GM12878 (cell line): ENCODE data around the gene FTHL17. TPM values are rescaled to one million over a fixed set of nuclear protein-coding genes. Genes with fewer than 3 reads are reported as not detected.

ENCODE experiments used
- ATAC-seq: fragments of 200-7000 bp; cut with Tn5 transposase; 3 replicates; pipeline ENCODE4 v1.9.1; 2020; ENCODE audit warnings: mild to moderate bottlenecking, moderate library complexity
- BruUV-seq: library from RNA; stranded (reverse); fragments of 400-500 nt; replicated peaks from 2 replicates; lab custom pipeline; 2021; lab: Mats Ljungman, UMichigan
- CTCF ChIA-PET: fragments of 300-600 bp; sonication (Branson Sonifier 250); formaldehyde crosslinking; extraction: SDS; loops from one replicate; lab custom pipeline; 2021; ENCODE audit warnings: inconsistent platforms; lab: Yijun Ruan, JAX
- POLR2A ChIA-PET: fragments of 350-600 bp; formaldehyde crosslinking; extraction: SDS; loops from one replicate; lab custom pipeline; 2021; ENCODE audit warnings: inconsistent platforms; lab: Charles Lee
- RAD21 ChIA-PET: fragments of 300-600 bp; sonication (Branson Sonifier 250); formaldehyde crosslinking; loops from one replicate; lab custom pipeline; 2023; ENCODE audit warnings: antibody characterized with exemption; ENCODE audit not compliant: unreplicated experiment; lab: Charles Lee
- SMC1A ChIA-PET: fragments of 300-600 bp; sonication (Branson Sonifier 250); formaldehyde crosslinking; loops from one replicate; lab custom pipeline; 2023; ENCODE audit not compliant: unreplicated experiment, uncharacterized antibody; lab: Charles Lee
- DNase-seq: peaks from one replicate; pipeline ENCODE4 v3.0.0-alpha.2; 2011; ENCODE audit warnings: low read depth, low spot score
- FAIRE-seq: peaks from 3 replicates; lab custom pipeline; 2011; peaks lifted over from hg19 to GRCh38; lab: Jason Lieb, UNC
- H2AFZ ChIP-seq: 2 replicates; pipeline ENCODE4 v1.6.0; 2011; ENCODE audit warnings: low read depth, low read length, control low read depth; ENCODE audit not compliant: control insufficient read depth
- H3K27ac ChIP-seq: 2 replicates; pipeline ENCODE4 v1.5.1; 2011; ENCODE audit warnings: control low read depth; ENCODE audit not compliant: control insufficient read depth, insufficient read depth
- H3K27me3 ChIP-seq, 2 experiments: replicated peaks in 1 of 2; 2 replicates each; pipeline versions ENCODE4 v1.6.0 to v1.6.1; 2011; ENCODE audit warnings: low read length in 1 of 2; ENCODE audit not compliant: control insufficient read depth in 2 of 2, insufficient read depth in 2 of 2
- H3K36me3 ChIP-seq, 2 experiments: 2 replicates each; pipeline ENCODE4 v1.5.1; 2011; ENCODE audit warnings: low read length in 1 of 2; ENCODE audit not compliant: control insufficient read depth in 2 of 2, insufficient read depth in 2 of 2
- H3K4me1 ChIP-seq: 2 replicates; pipeline ENCODE4 v1.6.1; 2011; ENCODE audit warnings: mild to moderate bottlenecking, low read length, moderate library complexity, mixed read lengths; ENCODE audit not compliant: control insufficient read depth, insufficient read depth
- H3K4me2 ChIP-seq: 2 replicates; pipeline ENCODE4 v1.6.0; 2011; ENCODE audit warnings: control low read depth; ENCODE audit not compliant: control insufficient read depth, insufficient read depth
- H3K4me3 ChIP-seq: fragments of 200-600 bp; sonication (generic); 2 replicates; pipeline ENCODE4 v1.5.1; 2016
- H3K79me2 ChIP-seq: 2 replicates; pipeline ENCODE4 v1.6.0; 2011; ENCODE audit warnings: low read length; ENCODE audit not compliant: control insufficient read depth, insufficient read depth
- H3K9ac ChIP-seq: 2 replicates; pipeline ENCODE4 v1.8.0; 2011; ENCODE audit warnings: low read length, control low read depth, mixed read lengths; ENCODE audit not compliant: control insufficient read depth, insufficient read depth
- H3K9me3 ChIP-seq: replicated peaks from 3 replicates; pipeline ENCODE4 v1.5.1; 2011; ENCODE audit warnings: mild to moderate bottlenecking, low read length; ENCODE audit not compliant: control insufficient read depth, insufficient read depth
- H4K20me1 ChIP-seq: 2 replicates; pipeline ENCODE4 v1.6.0; 2011; ENCODE audit not compliant: control insufficient read depth, insufficient read depth
- BACH1 ChIP-seq: fragments of 450-650 bp; IDR thresholded peaks from 2 replicates; pipeline ENCODE4 v1.6.1; 2017; ENCODE audit warnings: mild to moderate bottlenecking, borderline replicate concordance
- BMI1 ChIP-seq: fragments of 450-650 bp; IDR thresholded peaks from 2 replicates; pipeline ENCODE4 v1.6.1; 2016; ENCODE audit warnings: mild to moderate bottlenecking, moderate library complexity, borderline replicate concordance
- CEBPB ChIP-seq, 2 experiments: fragments of 150-350 bp in 1 of 2; IDR thresholded peaks; 2 replicates each; pipeline ENCODE4 v1.6.1; 2012 to 2014; ENCODE audit warnings: low read depth in 2 of 2, low read length in 2 of 2, borderline replicate concordance in 1 of 2, inconsistent platforms in 1 of 2
- E4F1 ChIP-seq: fragments of 450-650 bp; IDR thresholded peaks from 2 replicates; pipeline ENCODE4 v1.6.1; 2018; ENCODE audit warnings: borderline replicate concordance, mild to moderate bottlenecking; ENCODE audit not compliant: partially characterized antibody
- MTA3 ChIP-seq: IDR thresholded peaks from 2 replicates; pipeline ENCODE4 v1.6.1; 2012; ENCODE audit warnings: low read length, inconsistent platforms, borderline replicate concordance
- PAX8 ChIP-seq: fragments of 450-650 bp; IDR thresholded peaks from 2 replicates; pipeline ENCODE4 v1.6.1; 2017; ENCODE audit warnings: mild to moderate bottlenecking, moderate library complexity
- SIN3A ChIP-seq: IDR thresholded peaks from 2 replicates; pipeline ENCODE4 v1.6.1; 2012; ENCODE audit warnings: low read depth, low read length, improper control_type of control experiment
- TCF12 ChIP-seq: IDR thresholded peaks from 2 replicates; pipeline ENCODE4 v1.6.1; 2011; ENCODE audit warnings: low read depth, mild to moderate bottlenecking, low read length
- USF2 ChIP-seq: IDR thresholded peaks from 2 replicates; pipeline ENCODE4 v1.6.1; 2011; ENCODE audit warnings: low read depth, low read length, improper control_type of control experiment, borderline replicate concordance
- ZNF274 ChIP-seq: IDR thresholded peaks from one replicate; pipeline ENCODE4 v1.8.0; 2011; ENCODE audit not compliant: insufficient read length, insufficient read depth
- in situ Hi-C: fragments of 300-500 bp; cut with MboI; formaldehyde crosslinking; loops from 9 replicates; pipeline ENCODE4 v1.14.3; 2018; ENCODE audit warnings: mixed read lengths
- intact Hi-C: fragments of 100-400 bp; cut with micrococcal nuclease; formaldehyde crosslinking; loops from one replicate; pipeline ENCODE4 v1.14.2; 2022; ENCODE audit not compliant: unreplicated experiment
- polyA plus RNA-seq, 11 experiments: library from polyadenylated mRNA; depleted of rRNA in 4 of 11; unstranded in 6 of 11; stranded (reverse) in 5 of 11; fragments of >200 nt; fragmentation: Nextera tagmentation in 4 of 11; fragmentation: Illumina TruSeq in 1 of 11; extraction: Ambion mirVana in 4 of 11; extraction: Trizol in 1 of 11; gene quantifications; 1 replicate in 1 of 11; 2 replicates in 10 of 11; pipeline versions ENCODE4 v1.2.1 to v1.2.3, GENCODE V29; 2011 to 2016; ENCODE audit warnings: inconsistent platforms in 2 of 11, missing spikeins in 2 of 11, low read depth in 1 of 11
- total RNA-seq, 4 experiments: library from RNA; depleted of rRNA in 3 of 4; stranded (reverse); fragments of >200 nt in 3 of 4; fragmentation: Illumina TruSeq in 1 of 4; extraction: Trizol in 1 of 4; gene quantifications; 2 replicates each; pipeline versions ENCODE4 v1.2.1 to v1.2.3, GENCODE V29; 2013 to 2021
- TF ChIP-seq, protein P1 (sequence below): IDR thresholded peaks from 2 replicates; pipeline ENCODE4 v1.6.1; 2011; ENCODE audit warnings: mild to moderate bottlenecking, low read depth, low read length, moderate library complexity; ENCODE audit not compliant: insufficient replicate concordance

FTHL17 gene
- total and polyA plus RNA-seq, 10 of the 15 experiments (the other 5 are each of a cell fraction or from before 2014, with no cell fraction given) = not detected

DNA sequence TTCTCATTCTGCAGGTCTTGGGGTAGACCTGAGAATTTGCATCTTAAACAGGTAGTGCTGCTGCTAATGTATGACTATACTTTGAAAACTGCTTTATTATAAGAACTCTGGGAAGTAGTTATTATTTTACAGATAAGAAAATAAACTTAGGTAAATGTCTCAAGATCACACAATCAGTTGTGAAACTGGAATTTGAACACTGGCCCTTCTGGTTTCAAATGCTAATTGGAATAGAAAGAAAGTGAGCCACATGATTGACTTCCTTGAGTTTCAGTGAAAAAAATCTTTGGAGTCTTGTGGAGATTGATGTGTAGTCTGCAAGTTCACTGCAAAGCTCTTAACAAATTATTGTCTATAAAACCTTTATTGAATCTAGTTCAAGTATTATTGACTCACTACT lies 44.5 kb downstream of the FTHL17 start:
- Histone ChIP-seq H3K4me1 (no peaks in the 10 kb centered on the region), H3K27ac (no peak overlapping the region), H3K79me2 (no peaks in the 10 kb centered on the region), H3K4me2 (no peak overlapping the region), H3K27me3 (no peaks in the 10 kb centered on the region; a peak in 1 of 4 replicates), H4K20me1 (no peaks in the 10 kb centered on the region), H3K9ac (no peak overlapping the region), H2AFZ (no peak overlapping the region), H3K4me3 (no peak overlapping the region), H3K36me3 (no peaks in the 10 kb centered on the region), H3K9me3 (no peaks in the 10 kb centered on the region)
- TF ChIP-seq, protein P1, sequence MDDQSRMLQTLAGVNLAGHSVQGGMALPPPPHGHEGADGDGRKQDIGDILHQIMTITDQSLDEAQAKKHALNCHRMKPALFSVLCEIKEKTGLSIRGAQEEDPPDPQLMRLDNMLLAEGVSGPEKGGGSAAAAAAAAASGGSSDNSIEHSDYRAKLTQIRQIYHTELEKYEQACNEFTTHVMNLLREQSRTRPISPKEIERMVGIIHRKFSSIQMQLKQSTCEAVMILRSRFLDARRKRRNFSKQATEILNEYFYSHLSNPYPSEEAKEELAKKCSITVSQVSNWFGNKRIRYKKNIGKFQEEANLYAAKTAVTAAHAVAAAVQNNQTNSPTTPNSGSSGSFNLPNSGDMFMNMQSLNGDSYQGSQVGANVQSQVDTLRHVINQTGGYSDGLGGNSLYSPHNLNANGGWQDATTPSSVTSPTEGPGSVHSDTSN = no peak
- TF ChIP-seq E4F1 = no peak
- TF ChIP-seq TCF12 = no peak
- TF ChIP-seq PAX8 = no peak
- no peak for TF ChIP-seq SIN3A
- no peak for TF ChIP-seq USF2
- no peak for TF ChIP-seq BMI1
- no peak for TF ChIP-seq BACH1
- no peak for TF ChIP-seq MTA3
- no peak for TF ChIP-seq ZNF274
- TF ChIP-seq CEBPB (IDR thresholded peaks at IDR 0.05; ENCODE audit: borderline replicate concordance in 1 of 2, low read depth in 2 of 2, low read length in 2 of 2) = no peak
- no peak for FAIRE-seq
- intact Hi-C loops = no loop called here
- ChIA-PET RAD21 (no interaction called here), SMC1A (interaction anchor here (2.0 kb wide), 1 partner anchor 10 kb away, joined by 6 read pairs; no protein-coding TSS in a partner anchor), CTCF (interaction anchor here (1.2 to 1.4 kb wide), 3 partner anchors 9 to 12 kb away, joined by 5 to 8 read pairs (median 5); no protein-coding TSS in a partner anchor), POLR2A (no interaction called here)
- in situ Hi-C loops = no loop called here
- ATAC-seq = no peak
- BruUV-seq = no TSS peak
- DNase-seq = no peak
